Measurements from ENCODE around the gene VSIG10L2. TPM values are rescaled to one million over a fixed set of nuclear protein-coding genes. Genes with fewer than 3 reads are reported as not detected.

VSIG10L2 gene
- 1.3 TPM for polyA plus RNA-seq (2012; ENCODE audit: insufficient read depth, insufficient read length, low read depth)

DNA sequence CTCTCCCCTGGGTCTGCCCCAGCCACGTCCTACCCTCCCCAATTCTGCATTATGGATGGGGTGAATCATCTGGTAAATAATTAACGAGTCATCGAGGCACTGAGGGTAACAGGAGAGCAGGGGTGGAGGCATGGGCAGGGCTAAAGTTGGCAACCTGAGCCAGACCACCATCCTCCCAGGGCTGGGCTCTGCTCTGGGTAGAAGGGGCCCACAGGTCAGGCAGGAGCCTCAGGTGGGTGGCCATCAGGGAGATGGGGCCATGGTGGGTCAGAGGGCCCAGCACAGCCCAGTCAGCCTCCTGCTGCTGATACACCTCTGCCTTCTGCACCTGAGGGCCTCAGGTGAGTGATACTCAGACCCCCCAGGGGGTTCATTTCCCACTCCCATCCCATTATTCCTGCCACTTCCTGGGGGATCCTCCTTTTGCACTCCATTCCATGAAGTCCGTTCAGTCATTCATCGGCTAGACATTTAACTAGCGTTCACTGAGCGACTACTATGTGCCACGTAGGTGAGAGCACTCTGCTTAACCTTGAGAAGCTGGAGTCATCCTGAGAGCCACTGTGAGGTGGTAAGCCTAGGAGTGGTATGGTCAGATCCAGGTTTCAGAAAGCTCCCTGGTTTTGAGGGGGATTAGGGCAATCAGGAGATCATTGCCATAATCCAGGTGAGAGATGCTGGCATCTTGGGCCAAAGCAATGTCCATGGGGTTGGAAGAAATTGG lies at the start of gene VSIG10L2:
TSS of gene VSIG10L2 (plus strand) at position 248 of the 724 bp plus-strand sequence. CDS start at position 260, 12 bp downstream.
- H3K4me3 ChIP-seq (ENCODE audit: low read depth, low read length) = no peak within 1 kb of the TSS
- H3K36me3 ChIP-seq = peaks cover 6% of the 10 kb centered on the region; the same call in 1 of the 2 replicates
- no peak for DNase-seq
- H3K27me3 ChIP-seq = no peaks in the 10 kb centered on the region
- no peaks in the 10 kb centered on the region for H3K9me3 ChIP-seq
- TF ChIP-seq, protein P1, sequence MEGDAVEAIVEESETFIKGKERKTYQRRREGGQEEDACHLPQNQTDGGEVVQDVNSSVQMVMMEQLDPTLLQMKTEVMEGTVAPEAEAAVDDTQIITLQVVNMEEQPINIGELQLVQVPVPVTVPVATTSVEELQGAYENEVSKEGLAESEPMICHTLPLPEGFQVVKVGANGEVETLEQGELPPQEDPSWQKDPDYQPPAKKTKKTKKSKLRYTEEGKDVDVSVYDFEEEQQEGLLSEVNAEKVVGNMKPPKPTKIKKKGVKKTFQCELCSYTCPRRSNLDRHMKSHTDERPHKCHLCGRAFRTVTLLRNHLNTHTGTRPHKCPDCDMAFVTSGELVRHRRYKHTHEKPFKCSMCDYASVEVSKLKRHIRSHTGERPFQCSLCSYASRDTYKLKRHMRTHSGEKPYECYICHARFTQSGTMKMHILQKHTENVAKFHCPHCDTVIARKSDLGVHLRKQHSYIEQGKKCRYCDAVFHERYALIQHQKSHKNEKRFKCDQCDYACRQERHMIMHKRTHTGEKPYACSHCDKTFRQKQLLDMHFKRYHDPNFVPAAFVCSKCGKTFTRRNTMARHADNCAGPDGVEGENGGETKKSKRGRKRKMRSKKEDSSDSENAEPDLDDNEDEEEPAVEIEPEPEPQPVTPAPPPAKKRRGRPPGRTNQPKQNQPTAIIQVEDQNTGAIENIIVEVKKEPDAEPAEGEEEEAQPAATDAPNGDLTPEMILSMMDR (IDR thresholded peaks at IDR 0.05; ENCODE audit: low read depth, low read length) = no peak
- peaks cover 7% of the 10 kb centered on the region for H3K4me1 ChIP-seq

DNA sequence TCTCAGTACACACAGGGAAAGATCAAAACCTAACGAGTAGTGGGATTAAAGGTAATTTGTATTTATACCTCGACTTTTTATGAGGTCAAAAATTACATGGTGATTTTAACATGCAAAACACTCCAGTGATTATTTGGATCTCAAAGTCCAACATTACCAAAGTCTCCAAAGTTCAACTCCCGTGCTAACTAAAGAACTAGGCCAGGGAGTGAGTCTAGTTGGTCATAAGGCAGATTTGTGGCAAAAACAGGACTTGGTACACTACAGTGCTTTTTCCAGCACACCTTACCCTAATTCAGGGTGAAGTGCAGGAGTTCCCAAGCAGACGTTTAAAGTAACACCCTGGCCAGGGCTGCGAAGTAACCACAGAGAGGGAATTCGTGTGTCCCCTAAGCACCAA lies 44.0 kb upstream of the VSIG10L2 start:
- peak overlapping the region; percentile 22; the same call in 1 of the 2 replicates for H3K4me3 ChIP-seq (ENCODE audit: low read depth, low read length)
- no peaks in the 10 kb centered on the region for H3K4me1 ChIP-seq
- no peak for DNase-seq
- no peaks in the 10 kb centered on the region for H3K27me3 ChIP-seq
- peaks cover 21% of the 10 kb centered on the region for H3K36me3 ChIP-seq
- H3K9me3 ChIP-seq = peaks cover 2% of the 10 kb centered on the region; the same call in 1 of the 2 replicates
- TF ChIP-seq, protein P1 (IDR thresholded peaks at IDR 0.05; ENCODE audit: low read depth, low read length) = no peak

DNA sequence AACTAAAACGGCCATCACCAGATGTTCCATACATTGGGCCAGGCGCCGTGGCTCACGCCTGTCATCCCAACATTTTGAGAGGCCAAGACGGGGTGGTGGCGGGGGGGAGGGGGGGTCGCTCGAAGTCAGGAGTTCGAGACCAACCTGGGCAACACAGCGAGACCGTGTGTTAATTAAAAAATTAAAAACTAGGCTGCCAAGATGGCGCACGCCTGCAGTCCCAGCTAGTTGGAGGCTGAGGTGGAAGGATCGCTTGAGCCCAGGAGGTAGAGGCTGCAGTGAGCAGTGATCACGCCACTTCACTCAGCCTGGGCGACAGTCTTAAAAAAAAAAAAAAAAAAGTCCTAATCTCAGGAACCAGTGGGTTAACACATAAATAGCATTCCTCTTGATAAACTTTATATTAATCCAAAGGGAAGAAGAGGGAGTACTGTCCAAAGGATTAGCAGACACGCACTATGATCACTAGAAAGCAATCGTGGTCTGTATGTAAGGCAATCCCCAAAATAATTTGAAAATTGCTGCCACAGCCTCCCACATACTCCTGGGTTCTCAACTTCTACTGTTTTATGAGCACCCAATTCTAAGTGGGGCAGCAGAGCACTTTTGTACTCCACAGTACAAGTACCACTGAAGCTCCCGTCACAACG lies 43.4 kb upstream of the VSIG10L2 start:
- H3K4me1 ChIP-seq = no peaks in the 10 kb centered on the region
- peaks cover 21% of the 10 kb centered on the region for H3K36me3 ChIP-seq
- H3K9me3 ChIP-seq = peaks cover 2% of the 10 kb centered on the region; the same call in 1 of the 2 replicates
- TF ChIP-seq, protein P1 (IDR thresholded peaks at IDR 0.05; ENCODE audit: low read depth, low read length) = no peak
- H3K27me3 ChIP-seq = no peaks in the 10 kb centered on the region
- DNase-seq = no peak
- H3K4me3 ChIP-seq (ENCODE audit: low read depth, low read length) = peak overlapping the region; percentile 84

DNA sequence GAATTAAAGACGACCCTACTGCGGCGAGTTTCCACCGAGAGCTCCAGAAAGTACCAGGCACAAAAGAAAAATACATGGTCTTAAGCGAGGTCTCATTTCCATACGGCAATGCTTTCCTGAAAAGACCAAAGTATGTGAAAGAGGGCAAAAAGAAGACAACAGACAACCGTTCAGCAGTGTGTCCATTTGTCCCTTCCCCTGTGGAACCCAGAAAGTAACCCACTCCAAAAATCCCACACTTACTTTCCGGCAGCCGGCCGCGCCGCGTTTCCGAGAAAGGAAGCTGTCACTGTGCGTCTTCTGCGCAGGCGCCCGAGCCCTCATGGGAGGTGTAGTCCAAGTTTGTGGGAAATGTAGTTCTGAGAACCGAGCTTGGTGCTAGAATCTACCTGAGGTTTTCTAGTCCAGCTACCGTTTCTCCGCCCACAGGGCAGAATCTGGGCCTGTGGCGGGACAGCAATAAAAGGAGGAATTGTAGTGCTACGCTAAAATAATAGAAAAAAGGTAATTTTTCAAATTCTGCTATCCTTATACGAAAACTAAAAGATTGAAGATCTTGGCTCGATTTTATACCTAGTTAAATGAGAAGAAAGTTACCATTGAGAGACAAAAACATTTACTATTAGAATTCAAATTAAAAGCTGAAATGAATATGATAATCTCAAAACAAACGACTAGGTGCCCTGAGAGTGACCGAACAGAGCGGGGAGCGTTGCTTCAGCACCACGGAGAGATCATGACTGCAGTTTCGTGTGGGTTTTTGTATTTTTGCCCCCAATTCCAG lies 42.7 kb upstream of the VSIG10L2 start, which contains the start of gene PUS3:
TSS of gene PUS3 (minus strand) at position 280 of the 784 bp plus-strand sequence. CDS start 6,922 bp downstream, outside the sequence.
- Histone ChIP-seq H3K9me3 (peaks cover 2% of the 10 kb centered on the region; the same call in 1 of the 2 replicates), H3K4me1 (no peaks in the 10 kb centered on the region), H3K27me3 (no peaks in the 10 kb centered on the region), H3K4me3 (ENCODE audit: low read depth, low read length) (peak within 1 kb of the TSS; percentile 84), H3K36me3 (peaks cover 21% of the 10 kb centered on the region)
- TF ChIP-seq, protein P1 (IDR thresholded peaks at IDR 0.05; ENCODE audit: low read depth, low read length) = no peak
- DNase-seq = peak; percentile 94

DNA sequence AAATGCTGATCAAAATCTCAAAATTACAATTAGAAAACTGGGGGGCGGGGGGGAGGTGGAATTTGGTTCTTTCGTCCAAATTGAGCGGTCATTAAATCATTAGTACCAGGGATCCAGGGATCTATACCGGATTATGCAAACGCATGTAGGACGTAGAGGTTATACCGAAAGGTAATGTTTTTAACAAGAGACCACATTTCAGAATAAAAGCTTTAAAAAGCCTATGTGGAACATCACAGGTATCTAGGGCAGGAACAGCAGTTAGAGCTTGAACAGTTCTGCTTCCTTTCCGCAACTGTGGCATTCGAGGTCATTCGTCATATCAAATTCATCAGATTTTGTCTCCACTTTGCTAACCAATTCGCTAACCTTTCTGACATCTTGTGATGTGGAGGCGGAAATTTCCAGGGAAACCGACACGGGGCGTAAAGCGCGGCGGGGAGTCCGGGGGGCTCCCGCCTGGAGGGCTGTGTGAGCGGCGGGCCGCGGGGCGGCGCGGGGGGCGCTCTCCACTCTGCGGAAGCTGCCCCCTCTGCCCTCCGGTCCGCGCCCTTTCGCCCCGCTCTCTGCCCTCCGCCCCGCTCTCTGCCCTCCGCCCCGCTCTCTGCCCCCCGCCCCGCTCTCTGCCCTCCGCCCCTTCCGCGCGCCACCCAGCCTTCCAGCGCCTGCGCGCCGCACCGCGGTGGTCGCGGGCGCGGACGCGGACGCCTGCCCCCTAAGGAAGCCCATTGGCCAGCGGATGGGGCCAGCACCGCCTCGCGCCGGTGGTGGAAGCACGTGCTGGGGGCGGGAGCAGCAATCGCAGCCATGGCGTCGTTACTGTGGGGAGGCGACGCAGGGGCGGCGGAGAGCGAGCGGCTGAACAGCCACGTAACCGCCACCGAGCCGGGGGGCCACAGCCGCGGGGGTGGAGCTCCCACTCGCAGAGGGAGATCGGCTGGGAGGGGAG lies 41.9 kb upstream of the VSIG10L2 start, which contains the start of gene DDX25:
TSS of gene DDX25 (plus strand) at position 798 of the 949 bp plus-strand sequence. CDS start at position 808, 10 bp downstream.
- Histone ChIP-seq H3K27me3 (no peaks in the 10 kb centered on the region), H3K4me3 (ENCODE audit: low read depth, low read length) (peak within 1 kb of the TSS; percentile 84), H3K9me3 (peaks cover 2% of the 10 kb centered on the region; the same call in 1 of the 2 replicates), H3K36me3 (peaks cover 17% of the 10 kb centered on the region), H3K4me1 (no peaks in the 10 kb centered on the region)
- TF ChIP-seq, protein P1 (IDR thresholded peaks at IDR 0.05; ENCODE audit: low read depth, low read length) = no peak
- DNase-seq = peak; percentile 79
